Activated CD4-positive, alpha-beta T cell treated with anti-CD3 and anti-CD28 coated beads, Interleukin-2, amount 50 U/mL, for 24 hours (primary cell): ENCODE data around the gene TENT5D.
"Not testable (repeated sequence)": the region's sequence is repeated elsewhere in the genome, so short reads cannot be mapped to it uniquely, and the experiment has no call there.

Source experiments
- DNase-seq, 2 donors: peaks; one replicate each; pipeline ENCODE4 v3.0.0-alpha.2; 2020; ENCODE audit warnings: low read depth in 1 of 2, low spot score in 1 of 2

The TENT5D gene

GRCh38 chrX:80420147-80420546 lies at the start of gene TENT5D:
Gene TENT5D, plus strand, starts transcription at chrX:80420447. Its CDS starts 22,093 bp downstream, at chrX:80442540.
- no peak for DNase-seq

- not testable (repeated sequence) for DNase-seq
These were observed 34.6 kb upstream of the TENT5D start for GRCh38 chrX:80385651-80386050.

DNA sequence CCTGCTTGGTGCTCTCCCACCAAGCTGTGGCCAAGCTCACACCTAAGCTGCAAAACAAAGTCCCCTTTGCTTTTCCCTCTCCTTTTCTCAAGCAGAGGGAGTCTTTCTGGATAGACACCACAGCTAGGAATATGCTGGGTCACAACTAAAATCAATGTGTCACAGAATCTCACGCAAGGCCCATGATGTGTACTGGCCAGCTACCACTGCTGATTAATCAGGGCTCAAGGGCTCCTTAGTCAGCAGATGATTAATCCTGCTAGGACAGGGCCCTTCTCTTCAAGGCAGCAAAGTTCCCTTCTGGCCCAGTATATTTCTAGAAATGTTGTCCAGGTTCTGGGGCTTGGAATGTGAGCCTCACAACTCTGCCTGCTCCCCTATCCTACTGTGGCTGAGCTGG lies 32.0 kb upstream of the TENT5D start:
- no peak for DNase-seq

DNA sequence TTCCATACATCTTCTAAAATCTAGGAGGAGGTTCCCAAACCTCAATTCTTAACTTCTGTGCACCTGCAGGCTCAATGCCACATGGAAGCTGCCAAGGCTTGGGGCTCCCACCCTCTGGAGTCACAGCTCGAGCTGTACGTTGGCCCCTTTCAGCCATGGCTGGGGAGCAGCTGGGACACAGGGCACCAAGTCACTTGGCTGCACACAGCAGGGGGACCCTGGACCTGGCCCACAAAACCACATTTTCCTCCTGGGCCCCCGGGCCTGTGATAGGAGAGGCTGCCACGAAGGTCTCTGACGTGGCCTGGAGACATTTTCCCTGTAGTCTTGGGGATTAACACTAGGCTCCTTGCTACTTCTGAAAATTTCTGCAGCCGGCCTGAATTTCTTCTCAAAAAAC lies 8.2 kb upstream of the TENT5D start:
- no peak for DNase-seq

DNA sequence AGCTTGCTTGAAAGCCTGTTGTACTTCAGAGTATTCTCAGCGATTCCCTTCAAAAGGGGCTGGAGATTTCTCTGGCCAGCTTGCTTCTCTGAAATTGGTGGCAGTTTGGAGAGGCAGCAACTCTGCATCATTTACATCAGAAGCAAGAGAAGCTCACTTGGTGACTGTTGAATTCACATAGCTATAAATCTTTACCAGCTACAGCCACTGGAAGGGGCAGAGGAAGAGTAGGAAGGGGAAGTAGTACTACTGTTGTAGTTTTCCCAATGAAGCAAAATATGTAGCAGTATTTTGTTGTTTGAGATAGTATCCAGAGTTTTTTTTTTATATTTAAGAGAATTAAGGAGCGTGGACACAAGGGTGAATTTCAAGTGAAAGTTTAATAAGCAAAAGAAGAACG lies 2.8 kb downstream of the TENT5D start:
- no peak for DNase-seq

DNA sequence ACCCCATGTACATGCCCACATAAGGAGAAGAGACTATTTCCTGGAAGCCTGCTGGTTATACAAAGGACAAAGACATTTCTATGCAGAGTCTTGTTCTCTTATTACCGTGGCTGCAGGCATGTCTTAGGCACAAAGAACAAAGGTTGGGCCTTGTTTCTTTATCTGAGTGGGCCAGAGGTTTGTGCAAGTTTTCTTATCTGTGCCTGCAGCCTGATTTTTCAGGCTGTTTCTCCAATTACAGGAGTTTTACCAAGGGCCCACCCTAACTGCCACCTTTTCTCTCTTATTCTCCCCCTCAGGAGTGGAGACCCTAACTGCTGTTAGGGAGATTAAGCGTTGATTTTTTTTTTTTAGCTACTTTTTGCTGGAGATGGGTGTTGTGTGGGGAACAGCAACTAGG lies 3.5 kb downstream of the TENT5D start:
- DNase-seq, result no peak

GRCh38 chrX:80430826-80431504 lies 10.7 kb downstream of the TENT5D start:
- DNase-seq, result no peak

GRCh38 chrX:80431505-80431832 lies 11.2 kb downstream of the TENT5D start:
- DNase-seq, result no peak

GRCh38 chrX:80432441-80432840 lies 12.2 kb downstream of the TENT5D start:
- DNase-seq, result no peak

GRCh38 chrX:80432863-80433262 lies 12.6 kb downstream of the TENT5D start:
- no peak for DNase-seq

GRCh38 chrX:80468166-80468565 lies 47.9 kb downstream of the TENT5D start:
- not testable (repeated sequence) for DNase-seq

DNA sequence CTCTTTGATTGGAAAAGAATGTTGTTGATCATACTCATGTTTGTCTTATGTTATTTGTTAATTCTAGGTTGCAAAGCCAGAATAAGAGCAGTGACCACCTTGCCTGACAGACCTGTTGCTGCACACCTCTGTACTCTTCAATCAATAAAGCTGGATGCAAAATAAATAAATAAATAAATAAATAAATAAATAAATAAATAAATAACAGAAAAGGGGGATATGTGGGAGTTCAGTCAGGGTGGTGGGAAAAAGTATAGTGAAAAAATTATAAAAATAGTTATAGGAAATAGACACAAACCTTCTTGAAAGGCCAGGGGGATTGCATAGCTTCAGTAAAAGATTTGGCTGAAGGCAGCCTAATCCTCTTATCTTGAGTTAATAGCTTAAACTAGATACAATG lies 51.3 kb downstream of the TENT5D start:
- DNase-seq, result no peak

DNA sequence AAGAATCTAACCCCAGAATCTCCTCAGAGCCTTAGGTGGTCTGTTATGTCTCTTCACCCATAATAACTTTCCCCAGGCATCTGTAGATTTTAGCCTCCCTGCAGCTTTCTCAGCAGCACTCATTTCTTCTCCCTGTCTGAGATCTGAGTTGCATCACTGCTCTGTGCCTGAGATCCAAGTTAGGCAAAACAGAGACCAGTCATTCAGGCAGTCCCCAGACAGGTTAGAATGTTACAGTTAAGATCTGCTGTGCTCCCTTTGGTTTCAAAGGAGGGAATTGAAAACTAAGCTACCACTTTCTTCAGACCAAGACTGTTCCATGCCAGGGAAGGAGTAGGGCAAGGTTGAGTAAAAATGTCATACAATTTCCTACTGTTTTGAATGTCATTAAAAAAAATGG lies 65.3 kb downstream of the TENT5D start:
- DNase-seq, result no peak

DNA sequence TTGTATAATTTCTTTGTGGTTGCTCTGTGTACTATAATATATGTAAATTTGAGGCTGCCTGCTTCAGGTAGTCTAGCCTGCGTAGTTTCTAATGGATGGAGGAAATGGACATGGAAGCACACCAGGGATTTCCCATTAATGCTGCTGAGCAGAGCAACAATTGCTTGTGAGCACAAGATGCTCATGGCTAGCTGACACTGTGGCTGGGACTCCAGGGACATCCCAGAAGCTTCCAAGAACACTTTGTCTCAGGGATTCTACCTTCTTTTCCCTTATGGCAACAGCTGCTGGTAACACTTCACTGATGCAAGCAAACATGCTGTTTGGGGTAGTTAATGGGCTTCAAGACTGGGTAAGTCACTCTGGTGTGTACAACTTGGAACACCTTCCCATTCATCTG lies 66.1 kb downstream of the TENT5D start:
- no peak for DNase-seq

DNA sequence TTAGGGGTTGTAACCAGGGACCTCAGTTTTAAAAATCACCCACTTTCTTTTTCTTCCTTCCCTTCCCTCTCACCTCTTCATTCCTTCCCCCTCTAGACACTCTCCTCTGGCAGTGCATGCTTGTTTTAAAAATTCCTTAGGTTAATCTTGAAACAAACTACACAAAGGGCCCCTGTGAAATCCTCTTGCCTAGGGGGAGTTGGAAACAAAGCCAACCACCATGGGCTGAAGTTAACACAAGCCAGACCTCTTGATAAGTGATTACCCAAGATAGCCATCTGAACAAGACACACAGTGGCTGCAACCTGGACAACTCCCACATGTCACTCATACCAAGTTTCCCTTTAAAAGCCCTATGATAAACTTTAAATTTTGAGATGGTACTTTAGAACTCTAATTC lies 68.9 kb downstream of the TENT5D start:
- DNase-seq, result no peak
